Sigmoid colon (tissue), 7 donors: ENCODE results near the gene LUM. TPM values are rescaled to one million over a fixed set of nuclear protein-coding genes. Genes with fewer than 3 reads are reported as not detected.

Experiments
- DNase-seq: peaks from one replicate; pipeline ENCODE4 v3.0.0-alpha.2; 2019
- H3K27ac ChIP-seq, 4 donors: fragments of 200-600 bp; sonication (generic); one replicate each; pipeline ENCODE4 v1.5.1; 2016 to 2019; ENCODE audit warnings: mild to moderate bottlenecking in 1 of 4
- H3K27me3 ChIP-seq, 3 donors: fragments of 200-600 bp; sonication (generic); one replicate each; pipeline ENCODE4 v1.5.1; 2019; ENCODE audit warnings: mild to moderate bottlenecking in 1 of 3
- H3K36me3 ChIP-seq, 4 donors: fragments of 200-600 bp; sonication (generic); one replicate each; pipeline ENCODE4 v1.5.1; 2016 to 2019
- H3K4me1 ChIP-seq, 4 donors: fragments of 200-600 bp; sonication (generic); one replicate each; pipeline ENCODE4 v1.5.1; 2017 to 2019
- H3K4me3 ChIP-seq, 4 donors: fragments of 200-600 bp; sonication (generic); one replicate each; pipeline ENCODE4 v1.5.1; 2017 to 2019; ENCODE audit warnings: mild to moderate bottlenecking in 2 of 4, moderate library complexity in 1 of 4
- H3K9me3 ChIP-seq, 4 donors: fragments of 200-600 bp in 3 of 4; sonication (generic) in 3 of 4; one replicate each; pipeline versions ENCODE4 v1.5.1 to v1.6.1; 2013 to 2019
- EP300 ChIP-seq, 4 donors: sonication (generic); formaldehyde crosslinking; IDR thresholded peaks; one replicate each; pipeline ENCODE4 v1.6.1; 2017; ENCODE audit warnings: antibody characterized with exemption in 4 of 4
- POLR2A ChIP-seq, 2 donors: fragments of 450-650 bp; IDR thresholded peaks; one replicate each; pipeline ENCODE4 v1.6.1; 2016; ENCODE audit warnings: antibody characterized with exemption in 2 of 2, mild to moderate bottlenecking in 2 of 2, moderate library complexity in 2 of 2
- POLR2AphosphoS5 ChIP-seq, 4 donors: sonication (generic); formaldehyde crosslinking; IDR thresholded peaks; one replicate each; pipeline ENCODE4 v1.6.1; 2017; ENCODE audit warnings: antibody characterized with exemption in 4 of 4
- WGBS, 2 donors: extraction: QIAGEN DNeasy Blood & Tissue Kit; methylation state at CpG; one replicate each; pipeline ENCODE4 v1.1.7; 2013; 5-methylcytosine and 5-hydroxymethylcytosine counted together
- intact Hi-C: fragments of 100-400 bp; cut with DNase I; formaldehyde crosslinking; loops from one replicate; pipeline ENCODE4 v1.15.1; 2023
- polyA plus RNA-seq, 3 donors: library from polyadenylated mRNA; stranded (reverse); fragments of 200-250 nt; gene quantifications; one replicate each; pipeline ENCODE4 v1.2.3, GENCODE V29; 2013
- total RNA-seq, 4 donors: library from RNA; depleted of rRNA; stranded (reverse); fragments of >200 nt; gene quantifications; one replicate each; pipeline ENCODE4 v1.1.0, GENCODE V29; 2016
- TF ChIP-seq, protein P1 (sequence below), 4 experiments: fragments of 450-650 bp in 3 of 4; fragments of 200-600 bp in 1 of 4; IDR thresholded peaks; one replicate each; pipeline ENCODE4 v1.5.1; 2016 to 2019; ENCODE audit warnings: antibody characterized with exemption in 4 of 4, mild to moderate bottlenecking in 3 of 4, moderate library complexity in 2 of 4
- donor health status: healthy with polysubstance abuse.
- donor health status: Bipolar disorder and iron deficiency.
- donor health status: healthy.

The LUM gene
- total and polyA plus RNA-seq, 7 donors, result 16.6 to 363 (median 88.4) TPM

DNA sequence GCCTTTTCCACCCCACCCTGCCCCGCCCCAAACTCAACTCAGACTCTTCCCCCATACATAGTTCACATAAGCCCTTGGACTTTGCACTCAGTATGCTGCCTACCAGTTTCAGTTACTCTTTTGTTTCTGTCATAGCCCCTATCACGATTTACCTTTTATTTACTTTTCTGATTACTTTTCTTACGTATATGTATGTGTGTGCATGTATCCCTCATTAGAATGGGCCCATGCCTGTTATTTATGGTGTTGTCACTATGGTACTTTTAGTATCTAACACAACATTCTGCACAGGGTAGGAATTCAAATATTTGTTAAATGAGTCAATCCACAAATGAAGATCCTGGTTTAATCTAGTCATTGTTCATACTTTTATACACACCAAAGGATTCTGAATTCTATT is 16.5 kb upstream of the LUM start:
- Histone ChIP-seq H3K27me3 (no peaks in the 10 kb centered on the region), H3K4me3 (no peak overlapping the region), H3K27ac (peak overlapping the region in 1 of 4 donors; percentile 53), H3K9me3 (no peaks in the 10 kb centered on the region), H3K4me1 (peaks cover 0 to 24% (median 8%) of the 10 kb centered on the region in 4 donors), H3K36me3 (no peaks in the 10 kb centered on the region)
- intact Hi-C loops, result no loop called here
- no peak for DNase-seq
- TF ChIP-seq EP300 (IDR thresholded peaks at IDR 0.05), result no peak
- TF ChIP-seq, protein P1, sequence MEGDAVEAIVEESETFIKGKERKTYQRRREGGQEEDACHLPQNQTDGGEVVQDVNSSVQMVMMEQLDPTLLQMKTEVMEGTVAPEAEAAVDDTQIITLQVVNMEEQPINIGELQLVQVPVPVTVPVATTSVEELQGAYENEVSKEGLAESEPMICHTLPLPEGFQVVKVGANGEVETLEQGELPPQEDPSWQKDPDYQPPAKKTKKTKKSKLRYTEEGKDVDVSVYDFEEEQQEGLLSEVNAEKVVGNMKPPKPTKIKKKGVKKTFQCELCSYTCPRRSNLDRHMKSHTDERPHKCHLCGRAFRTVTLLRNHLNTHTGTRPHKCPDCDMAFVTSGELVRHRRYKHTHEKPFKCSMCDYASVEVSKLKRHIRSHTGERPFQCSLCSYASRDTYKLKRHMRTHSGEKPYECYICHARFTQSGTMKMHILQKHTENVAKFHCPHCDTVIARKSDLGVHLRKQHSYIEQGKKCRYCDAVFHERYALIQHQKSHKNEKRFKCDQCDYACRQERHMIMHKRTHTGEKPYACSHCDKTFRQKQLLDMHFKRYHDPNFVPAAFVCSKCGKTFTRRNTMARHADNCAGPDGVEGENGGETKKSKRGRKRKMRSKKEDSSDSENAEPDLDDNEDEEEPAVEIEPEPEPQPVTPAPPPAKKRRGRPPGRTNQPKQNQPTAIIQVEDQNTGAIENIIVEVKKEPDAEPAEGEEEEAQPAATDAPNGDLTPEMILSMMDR (IDR thresholded peaks at IDR 0.05), result no peak
- TF ChIP-seq POLR2AphosphoS5 (IDR thresholded peaks at IDR 0.05), result no peak
- TF ChIP-seq POLR2A (IDR thresholded peaks at IDR 0.05), result no peak
- WGBS, 2 donors, result 26 to 69% methylated on average over 3 of the region's 3 CpGs

DNA sequence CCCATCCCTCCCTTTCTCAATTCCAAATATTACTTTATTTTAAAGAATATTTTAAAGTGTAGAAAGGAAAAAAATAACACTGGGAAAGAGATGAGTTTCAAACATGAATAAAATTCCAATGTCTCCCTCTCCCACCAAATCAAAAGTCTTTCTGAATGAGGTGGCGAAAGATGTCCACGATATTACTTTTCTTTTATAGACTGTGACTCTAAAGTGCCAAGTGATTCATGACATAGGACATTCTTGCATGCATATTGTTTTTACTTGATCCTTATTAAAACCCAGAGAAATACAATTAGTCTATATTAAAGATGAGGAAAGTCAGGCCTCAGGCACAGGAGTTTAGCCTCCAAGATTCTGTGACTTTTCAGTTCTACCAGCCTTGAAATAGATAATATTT is 16.0 kb upstream of the LUM start:
- no peak for TF ChIP-seq POLR2A (IDR thresholded peaks at IDR 0.05)
- no peak for TF ChIP-seq POLR2AphosphoS5 (IDR thresholded peaks at IDR 0.05)
- TF ChIP-seq EP300 (IDR thresholded peaks at IDR 0.05), result no peak
- TF ChIP-seq, protein P1 (IDR thresholded peaks at IDR 0.05), result no peak
- Histone ChIP-seq H3K4me3 (no peak overlapping the region), H3K4me1 (peaks cover 0 to 21% (median 8%) of the 10 kb centered on the region in 4 donors), H3K36me3 (no peaks in the 10 kb centered on the region), H3K27ac (peak overlapping the region in 2 of 4 donors; percentile 44 to 53), H3K27me3 (no peaks in the 10 kb centered on the region), H3K9me3 (no peaks in the 10 kb centered on the region)
- 85 to 86% methylated on average over 2 of the region's 2 CpGs for WGBS, 2 donors
- DNase-seq, result no peak
- intact Hi-C loops, result no loop called here

DNA sequence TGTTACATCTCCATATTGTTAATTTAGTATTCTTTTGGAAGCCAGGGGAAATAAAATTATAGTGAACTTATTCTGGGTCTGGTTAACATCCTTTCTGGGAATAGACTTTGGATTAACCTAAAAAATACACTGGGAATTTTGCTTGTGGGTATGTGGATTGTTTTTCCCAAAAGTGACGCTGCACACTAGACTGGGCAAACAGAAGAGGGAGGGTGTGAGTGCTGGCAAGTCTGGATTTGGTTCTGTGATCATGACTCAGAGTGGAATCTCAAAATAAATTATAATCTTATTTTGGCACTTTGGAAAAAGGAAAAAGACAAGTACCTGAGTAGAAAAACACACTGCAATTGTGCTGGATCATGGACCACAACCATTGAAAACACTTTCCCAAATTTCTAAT is 15.2 kb upstream of the LUM start:
- TF ChIP-seq, protein P1 (IDR thresholded peaks at IDR 0.05), result no peak
- TF ChIP-seq POLR2A (IDR thresholded peaks at IDR 0.05) (no peak), POLR2AphosphoS5 (IDR thresholded peaks at IDR 0.05) (no peak), EP300 (IDR thresholded peaks at IDR 0.05) (no peak)
- no peaks in the 10 kb centered on the region for H3K27me3 ChIP-seq
- no peaks in the 10 kb centered on the region for H3K36me3 ChIP-seq
- no peak for DNase-seq
- intact Hi-C loops, result no loop called here
- H3K9me3 ChIP-seq, result no peaks in the 10 kb centered on the region
- 83 to 91% methylated on average over 1 of the region's 1 CpG for WGBS, 2 donors
- peaks cover 0 to 21% (median 8%) of the 10 kb centered on the region in 4 donors for H3K4me1 ChIP-seq
- no peak overlapping the region for H3K4me3 ChIP-seq
- H3K27ac ChIP-seq, result peak overlapping the region in 2 of 4 donors; percentile 44 to 53

DNA sequence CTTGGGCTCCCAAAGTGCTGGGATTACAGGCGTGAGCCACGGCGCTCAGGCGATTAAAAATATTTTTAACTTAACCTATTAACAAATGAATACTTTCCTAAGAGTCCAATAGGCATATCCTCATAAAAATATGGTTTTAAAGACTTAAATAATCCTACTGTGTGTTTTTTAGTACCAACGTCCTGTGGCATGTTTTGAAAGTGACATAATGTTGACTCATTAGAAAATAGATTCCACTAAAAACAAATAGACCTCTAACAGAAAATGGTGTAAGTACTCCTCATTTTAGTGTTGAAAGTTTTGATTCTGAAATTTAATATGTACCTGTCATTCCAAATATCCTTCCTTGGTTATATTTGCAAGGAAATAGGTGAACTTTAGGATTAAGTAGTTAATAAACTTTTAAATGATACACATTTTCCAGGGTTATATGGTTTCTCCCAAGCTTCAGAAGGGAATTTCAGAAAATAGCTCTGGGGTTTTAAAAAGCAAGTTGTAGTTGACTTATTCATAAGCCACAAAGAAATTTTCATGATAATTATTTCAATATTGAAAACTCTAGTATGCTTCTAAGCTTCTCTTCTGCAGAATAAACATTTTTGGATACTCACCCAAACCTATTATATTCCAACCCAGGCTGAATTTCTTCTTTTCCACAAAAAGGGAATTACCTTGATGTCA is 12.1 kb upstream of the LUM start:
- H3K4me1 ChIP-seq, result peaks cover 0 to 21% (median 8%) of the 10 kb centered on the region in 4 donors
- WGBS, 2 donors, result 89 to 95% methylated on average over 5 of the region's 5 CpGs
- no peak overlapping the region for H3K4me3 ChIP-seq
- no peak for DNase-seq
- H3K27me3 ChIP-seq, result no peaks in the 10 kb centered on the region
- no peaks in the 10 kb centered on the region for H3K9me3 ChIP-seq
- no peak overlapping the region for H3K27ac ChIP-seq
- intact Hi-C loops, result no loop called here
- no peaks in the 10 kb centered on the region for H3K36me3 ChIP-seq
- TF ChIP-seq, protein P1 (IDR thresholded peaks at IDR 0.05), result no peak
- TF ChIP-seq POLR2A (IDR thresholded peaks at IDR 0.05) (no peak), POLR2AphosphoS5 (IDR thresholded peaks at IDR 0.05) (no peak), EP300 (IDR thresholded peaks at IDR 0.05) (no peak)

DNA sequence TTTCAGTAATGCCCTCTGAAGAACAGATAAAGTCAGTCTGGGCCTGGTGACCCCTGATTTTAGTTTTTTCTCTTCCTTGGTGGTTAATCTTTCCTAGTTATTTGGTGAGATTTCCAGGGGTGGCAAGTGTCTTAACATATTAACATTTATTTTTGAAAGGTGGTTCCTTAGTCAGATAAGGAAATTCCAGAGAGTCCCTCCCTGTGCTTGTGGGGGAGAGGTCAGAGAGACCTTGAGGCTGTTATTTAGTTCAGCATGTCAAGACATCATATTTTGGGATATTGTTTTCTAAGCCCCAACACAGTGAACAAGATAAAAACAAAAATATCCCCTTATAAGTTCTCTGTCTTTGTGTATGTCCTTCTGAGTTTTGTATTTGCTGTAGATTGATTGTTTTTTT is 9.5 kb upstream of the LUM start:
- H3K27ac ChIP-seq, result no peak overlapping the region
- TF ChIP-seq, protein P1 (IDR thresholded peaks at IDR 0.05), result no peak
- no peaks in the 10 kb centered on the region for H3K9me3 ChIP-seq
- no peak overlapping the region for H3K4me3 ChIP-seq
- intact Hi-C loops, result no loop called here
- H3K27me3 ChIP-seq, result no peaks in the 10 kb centered on the region
- DNase-seq, result no peak
- H3K4me1 ChIP-seq, result peaks cover 0 to under 1% (median 0%) of the 10 kb centered on the region in 4 donors
- H3K36me3 ChIP-seq, result no peaks in the 10 kb centered on the region
